ENCODE data around the gene EPN2. TPM values are rescaled to one million over a fixed set of nuclear protein-coding genes. Genes with fewer than 3 reads are reported as not detected.

EPN2 gene
- total RNA-seq, 1 experiment from 2014 or later: 13.5 TPM

GRCh38 chr17:19238167-19238505 is 970 bp downstream of the EPN2 start:
- DNase-seq (ENCODE audit: low read depth): no peak

GRCh38 chr17:19239544-19239943 is 2.4 kb downstream of the EPN2 start:
- no peak for DNase-seq (ENCODE audit: low read depth)

- DNase-seq (ENCODE audit: low read depth): no peak
These were observed 5.2 kb downstream of the EPN2 start for GRCh38 chr17:19242323-19242722.

GRCh38 chr17:19242926-19243325 is 5.8 kb downstream of the EPN2 start:
- DNase-seq (ENCODE audit: low read depth): no peak

- DNase-seq (ENCODE audit: low read depth): no peak
These were observed 6.7 kb downstream of the EPN2 start for GRCh38 chr17:19243838-19244237.

DNA sequence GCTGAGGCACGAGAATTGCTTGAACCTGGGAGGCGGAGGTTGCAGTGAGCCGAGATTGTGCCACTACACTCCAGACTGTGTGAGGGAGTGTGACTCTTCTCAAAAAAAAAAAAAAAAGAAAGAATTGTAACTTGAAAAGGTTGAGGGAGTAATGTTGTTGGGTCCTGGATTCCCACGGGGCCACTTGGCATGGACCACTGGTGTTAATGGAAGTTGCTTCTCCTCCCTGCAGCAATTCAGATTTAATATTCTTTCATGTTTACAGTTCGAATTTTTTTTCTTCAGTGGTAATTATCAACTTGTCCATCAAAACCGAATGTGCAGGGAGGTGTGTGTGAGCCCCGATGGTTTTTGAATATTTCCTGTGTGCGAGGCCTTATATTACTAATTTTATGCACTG is 7.2 kb downstream of the EPN2 start:
- no peak for DNase-seq (ENCODE audit: low read depth)

DNA sequence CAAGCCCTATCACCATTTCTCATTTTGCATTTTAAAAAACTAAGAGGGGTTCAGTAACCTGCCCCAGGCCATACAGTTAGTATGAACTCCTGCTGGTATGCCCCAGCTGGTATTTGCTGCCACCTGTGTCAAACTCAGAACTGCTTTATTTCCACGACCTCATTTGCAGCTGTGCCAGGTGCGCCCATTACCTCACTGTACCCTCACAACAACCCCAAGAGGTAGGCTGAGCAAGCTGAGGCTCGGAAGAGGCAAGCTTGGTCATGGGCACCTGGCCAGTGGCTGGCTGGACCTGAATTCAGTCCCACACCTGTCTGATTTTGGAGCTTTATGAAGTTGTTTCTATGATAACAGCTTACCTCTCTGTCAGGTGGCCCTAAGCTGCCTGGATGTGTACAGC is 7.6 kb downstream of the EPN2 start:
- no peak for DNase-seq (ENCODE audit: low read depth)

- DNase-seq (ENCODE audit: low read depth): no peak
These were observed 10.3 kb downstream of the EPN2 start for GRCh38 chr17:19247473-19247872.

DNA sequence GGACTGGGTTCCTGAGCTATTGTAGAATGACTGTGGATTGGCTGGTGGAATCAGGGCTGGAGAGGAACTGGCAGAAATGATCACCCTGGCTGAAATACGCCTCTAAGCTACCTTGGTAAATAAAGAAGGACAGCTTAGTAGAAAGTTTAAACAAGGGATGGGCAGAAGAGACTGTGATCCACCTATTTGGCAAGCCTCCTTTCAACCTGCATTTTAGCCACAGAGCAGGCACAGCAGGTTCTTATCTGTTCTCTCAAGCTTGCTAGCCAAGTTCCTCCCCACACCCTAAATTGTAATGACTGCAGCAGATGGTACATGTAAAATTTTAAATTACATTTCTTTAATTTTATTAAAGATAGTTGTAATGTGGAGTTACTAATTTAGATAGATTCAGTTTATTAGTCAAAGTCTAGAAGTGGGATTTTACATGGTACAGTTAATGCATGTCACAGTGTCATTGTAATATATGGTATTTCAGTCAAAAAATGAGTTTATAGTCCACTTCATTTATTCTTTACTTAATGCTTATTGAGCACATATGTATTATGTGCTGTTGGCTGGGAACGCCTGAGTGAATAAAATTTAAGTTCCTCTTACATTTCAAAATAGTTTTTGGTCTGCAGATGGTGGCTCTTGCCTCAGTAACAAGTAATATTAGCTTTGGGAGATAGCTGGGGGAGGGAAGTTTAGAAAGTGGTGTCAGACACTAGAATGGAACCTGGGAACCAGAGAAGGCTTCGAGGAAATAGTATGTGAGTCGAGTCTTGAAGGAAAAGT is 11.2 kb downstream of the EPN2 start:
- no peak for DNase-seq (ENCODE audit: low read depth)

- peak; percentile 83 for DNase-seq (ENCODE audit: low read depth)
These were observed 11.9 kb downstream of the EPN2 start for GRCh38 chr17:19248928-19249574.

DNA sequence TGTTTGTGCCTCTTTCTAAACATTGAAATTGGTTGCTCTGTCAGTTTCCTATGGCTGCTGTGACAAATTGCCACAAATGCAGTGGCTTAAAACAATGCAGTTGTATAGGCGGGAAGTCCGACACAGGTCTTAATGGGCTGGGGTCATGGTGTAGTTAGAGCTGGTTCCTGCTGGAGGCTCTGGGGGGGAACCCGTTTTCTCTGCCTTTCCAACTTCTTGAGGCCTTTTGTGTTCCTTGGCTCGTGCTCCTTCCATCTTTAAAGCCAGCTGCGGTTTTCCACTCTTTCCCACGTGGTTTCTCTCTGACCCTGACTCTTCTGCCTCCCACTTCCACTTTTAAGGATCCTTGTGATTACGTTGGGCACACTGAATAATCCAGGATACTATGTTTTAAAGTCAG is 12.5 kb downstream of the EPN2 start:
- DNase-seq (ENCODE audit: low read depth): no peak

GRCh38 chr17:19250421-19251173 is 13.4 kb downstream of the EPN2 start:
- no peak for DNase-seq (ENCODE audit: low read depth)

- DNase-seq (ENCODE audit: low read depth): no peak
These were observed 15.9 kb downstream of the EPN2 start for GRCh38 chr17:19253112-19253511.

GRCh38 chr17:19254651-19255050 is 17.5 kb downstream of the EPN2 start:
- DNase-seq (ENCODE audit: low read depth): no peak

DNA sequence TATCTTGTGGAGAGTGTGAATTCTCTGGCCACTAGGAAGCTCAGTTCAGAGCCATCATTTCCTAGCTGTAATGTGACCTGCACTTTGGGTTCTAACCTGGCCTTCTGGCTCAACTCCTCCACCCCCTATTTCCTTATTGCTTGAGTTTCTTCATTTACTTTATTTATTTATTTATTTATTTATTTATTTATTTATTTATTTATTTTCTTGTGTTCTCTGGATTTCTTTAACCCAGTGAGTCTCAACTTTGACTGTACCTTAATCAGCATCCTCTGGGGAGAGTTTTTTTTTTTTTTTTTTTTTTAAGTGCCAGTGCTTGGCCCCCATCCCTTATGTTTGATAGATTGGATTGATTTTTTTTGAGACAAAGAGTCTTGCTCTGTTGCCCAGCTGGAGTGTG is 18.1 kb downstream of the EPN2 start:
- DNase-seq (ENCODE audit: low read depth): no peak

DNA sequence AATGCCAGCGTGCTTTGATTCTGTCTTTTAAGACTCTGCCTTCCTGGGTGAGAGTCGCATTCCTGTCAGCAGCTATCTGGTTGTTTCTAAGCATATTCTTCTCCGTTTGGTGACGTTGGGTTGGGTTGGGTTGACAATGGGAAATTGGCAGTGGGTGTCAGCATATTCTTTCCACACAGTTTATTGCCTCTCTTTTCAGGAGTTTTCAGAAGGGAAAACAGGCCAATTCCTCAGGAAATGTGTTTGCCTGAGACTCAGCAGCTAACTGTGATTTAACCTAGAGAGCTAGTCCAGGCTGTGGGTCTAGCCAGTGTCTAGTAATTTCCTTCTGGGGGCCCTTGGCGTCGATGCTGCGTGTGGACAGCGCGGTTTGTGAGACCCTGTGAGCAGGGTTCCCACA is 21.2 kb downstream of the EPN2 start:
- no peak for DNase-seq (ENCODE audit: low read depth)

DNA sequence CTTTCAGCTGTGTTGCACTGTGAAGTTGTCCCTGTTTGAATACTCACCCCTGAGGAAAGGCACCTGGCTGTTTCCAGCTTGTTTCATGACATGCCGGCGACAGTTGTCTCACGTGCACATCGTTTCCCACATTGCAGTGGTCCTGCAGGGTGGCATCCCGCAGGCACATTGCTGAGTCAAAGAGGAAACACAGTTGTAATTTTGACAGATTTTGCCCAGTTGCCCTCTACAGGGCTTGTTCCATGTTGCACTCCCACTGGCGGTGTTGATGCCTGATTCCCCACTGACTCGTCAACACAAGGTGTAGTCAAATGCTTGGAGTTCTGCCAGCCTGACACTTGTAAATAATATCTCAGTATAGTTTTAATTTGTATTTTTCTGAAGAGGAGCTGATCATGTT is 23.8 kb downstream of the EPN2 start:
- DNase-seq (ENCODE audit: low read depth): peak; percentile 21

- no peak for DNase-seq (ENCODE audit: low read depth)
These were observed 24.3 kb downstream of the EPN2 start for GRCh38 chr17:19261426-19261825.

- DNase-seq (ENCODE audit: low read depth): no peak
These were observed 25.8 kb downstream of the EPN2 start for GRCh38 chr17:19262650-19263631.

DNA sequence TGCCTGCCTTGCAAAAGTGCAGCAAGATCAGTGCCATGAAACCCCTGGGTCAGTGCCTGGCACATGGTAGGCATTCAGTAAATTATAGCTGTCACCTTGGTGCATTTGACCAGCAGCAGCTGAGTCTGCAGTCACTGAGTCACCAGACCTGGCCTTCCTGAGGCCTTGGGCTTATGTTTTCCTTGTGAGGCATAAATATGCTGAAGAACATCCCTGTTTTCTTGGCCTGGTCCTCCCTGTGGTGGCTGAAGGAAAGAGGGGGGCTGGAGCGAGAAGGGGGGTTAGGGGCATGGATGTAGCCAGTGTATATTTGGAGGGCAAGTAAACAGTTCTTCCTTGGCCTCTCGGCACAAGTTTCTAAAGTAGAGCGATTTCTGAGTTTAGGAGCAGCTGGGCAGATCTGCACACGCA is 26.5 kb downstream of the EPN2 start:
- DNase-seq (ENCODE audit: low read depth): peak; percentile 41

GRCh38 chr17:19264268-19264667 is 27.1 kb downstream of the EPN2 start:
- DNase-seq (ENCODE audit: low read depth): no peak
